Heart left ventricle (tissue), 13 donors: ENCODE data around the gene CAND1.

Experiments used
- CTCF ChIP-seq, 12 donors: fragments of 200-600 bp; sonication (generic) in 4 of 12; IDR thresholded peaks; one replicate each; pipeline versions ENCODE4 v1.5.0 to v1.8.0; 2018 to 2022; ENCODE audit warnings: antibody characterized with exemption in 12 of 12, mild to moderate bottlenecking in 5 of 12
- POLR2A ChIP-seq, 2 donors: fragments of 450-650 bp; IDR thresholded peaks; one replicate each; pipeline ENCODE4 v1.6.1; 2017; ENCODE audit warnings: antibody characterized with exemption in 2 of 2, mild to moderate bottlenecking in 2 of 2, moderate library complexity in 2 of 2
- donor health status: ischemic (EF 13 %, LVEDD 7.1; RV severe dilation, severe dysfunction).
- donor health status: DM: no; HTN: yes; CAD: no.
- donor health status: DM: no; HTN: no; CAD: no.
- donor health status: ischemic (EF 25% LVEDD 6.9; RV normal size, moderate dysfunction).
- donor health status: ischemic (EF 25% LVEDD 5.7; RV mildly dilated, moderate dysfunction).
- donor health status: ischemic (EF 35%, LVEDD 5.7; RV mildly dilated, moderate dysfunction).
- donor health status: nonischemic (EF 11% LVEDD 7.7; RV severe dilation, severe dysfunction).
- donor health status: DM: yes; HTN: yes; CAD: no.
- donor health status: PGD.
- donor health status: ischemic (EF 29% LVEDD 5.4; RV normal size, mild dysfunction).
- donor health status: nonischemic (EF 23%, LVEDD 6.1; RV moderate dilation, normal function).

- TF ChIP-seq CTCF (IDR thresholded peaks at IDR 0.05), result no peak
- no peak for TF ChIP-seq POLR2A (IDR thresholded peaks at IDR 0.05)
These were observed 50.8 kb downstream of the CAND1 start for GRCh38 chr12:67319936-67320335.
